Upper lobe of right lung (tissue), 1 donor: Measurements from ENCODE around the gene TNPO2. TPM values are rescaled to one million over a fixed set of nuclear protein-coding genes. Genes with fewer than 3 reads are reported as not detected.

Experiments used
- ATAC-seq: fragments of 200-7000 bp; cut with Tn5 transposase; one replicate; pipeline ENCODE4 v1.9.1; 2020; ENCODE audit warnings: mild to moderate bottlenecking, moderate library complexity
- DNase-seq: peaks from one replicate; pipeline ENCODE4 v3.0.0-alpha.2; 2020
- H3K27ac ChIP-seq: fragments of 200-600 bp; one replicate; pipeline ENCODE4 v1.8.0; 2022
- H3K27me3 ChIP-seq: fragments of 200-600 bp; one replicate; pipeline ENCODE4 v1.8.0; 2022; ENCODE audit warnings: mild to moderate bottlenecking
- H3K36me3 ChIP-seq: fragments of 200-600 bp; one replicate; pipeline ENCODE4 v1.8.0; 2022
- H3K4me1 ChIP-seq: fragments of 200-600 bp; one replicate; pipeline ENCODE4 v1.8.0; 2022
- H3K4me3 ChIP-seq: fragments of 200-600 bp; one replicate; pipeline ENCODE4 v1.8.0; 2022; ENCODE audit warnings: mild to moderate bottlenecking
- H3K9me3 ChIP-seq: fragments of 200-600 bp; one replicate; pipeline ENCODE4 v1.8.0; 2022
- intact Hi-C: fragments of 100-400 bp; cut with DNase I; formaldehyde crosslinking; loops from one replicate; pipeline ENCODE4 v1.11.0; 2022
- total RNA-seq: library from RNA; stranded (reverse); fragmentation: NEBNext Ultra II Directional; extraction: Animal tissue kit (Norgen Biotek cat#: 25700); gene quantifications from one replicate; pipeline ENCODE4 v1.2.1, GENCODE V29; 2021
- TF ChIP-seq, protein P1 (sequence below): fragments of 200-600 bp; IDR thresholded peaks from one replicate; pipeline ENCODE4 v1.8.0; 2022; ENCODE audit warnings: antibody characterized with exemption
- donor health status: DM: no; HTN: yes; CAD: no; lungs with severe emphysema.

TNPO2 gene
- total RNA-seq, 1 donor from 2014 or later, result 49.0 TPM

DNA sequence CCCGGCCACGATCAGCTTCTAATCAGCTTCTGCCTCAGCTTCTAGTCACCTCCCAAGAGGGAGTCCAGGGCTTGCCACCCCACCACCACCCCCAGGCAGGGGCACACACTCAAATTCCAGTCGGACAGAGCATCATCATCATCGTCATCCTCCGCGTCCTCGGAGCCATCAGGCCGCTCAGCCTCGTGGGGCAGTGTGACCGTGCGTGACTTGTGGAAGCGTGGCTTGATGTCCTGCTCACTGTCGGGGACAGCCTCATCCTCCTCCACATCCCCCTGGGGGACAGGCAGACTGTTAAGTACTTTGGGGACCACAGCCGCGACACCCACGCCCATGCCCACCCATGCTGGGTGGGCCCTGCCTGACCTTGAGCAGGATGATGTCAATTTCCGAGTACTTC lies 12.5 kb downstream of the TNPO2 start:
- TF ChIP-seq, protein P1, sequence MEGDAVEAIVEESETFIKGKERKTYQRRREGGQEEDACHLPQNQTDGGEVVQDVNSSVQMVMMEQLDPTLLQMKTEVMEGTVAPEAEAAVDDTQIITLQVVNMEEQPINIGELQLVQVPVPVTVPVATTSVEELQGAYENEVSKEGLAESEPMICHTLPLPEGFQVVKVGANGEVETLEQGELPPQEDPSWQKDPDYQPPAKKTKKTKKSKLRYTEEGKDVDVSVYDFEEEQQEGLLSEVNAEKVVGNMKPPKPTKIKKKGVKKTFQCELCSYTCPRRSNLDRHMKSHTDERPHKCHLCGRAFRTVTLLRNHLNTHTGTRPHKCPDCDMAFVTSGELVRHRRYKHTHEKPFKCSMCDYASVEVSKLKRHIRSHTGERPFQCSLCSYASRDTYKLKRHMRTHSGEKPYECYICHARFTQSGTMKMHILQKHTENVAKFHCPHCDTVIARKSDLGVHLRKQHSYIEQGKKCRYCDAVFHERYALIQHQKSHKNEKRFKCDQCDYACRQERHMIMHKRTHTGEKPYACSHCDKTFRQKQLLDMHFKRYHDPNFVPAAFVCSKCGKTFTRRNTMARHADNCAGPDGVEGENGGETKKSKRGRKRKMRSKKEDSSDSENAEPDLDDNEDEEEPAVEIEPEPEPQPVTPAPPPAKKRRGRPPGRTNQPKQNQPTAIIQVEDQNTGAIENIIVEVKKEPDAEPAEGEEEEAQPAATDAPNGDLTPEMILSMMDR, result no peak
- Histone ChIP-seq H3K27ac (no peak overlapping the region), H3K36me3 (peaks cover 91% of the 10 kb centered on the region), H3K4me3 (no peak overlapping the region), H3K9me3 (no peaks in the 10 kb centered on the region), H3K4me1 (no peaks in the 10 kb centered on the region), H3K27me3 (no peaks in the 10 kb centered on the region)
- ATAC-seq (no peak), DNase-seq (no peak)
- intact Hi-C loops, result no loop called here

DNA sequence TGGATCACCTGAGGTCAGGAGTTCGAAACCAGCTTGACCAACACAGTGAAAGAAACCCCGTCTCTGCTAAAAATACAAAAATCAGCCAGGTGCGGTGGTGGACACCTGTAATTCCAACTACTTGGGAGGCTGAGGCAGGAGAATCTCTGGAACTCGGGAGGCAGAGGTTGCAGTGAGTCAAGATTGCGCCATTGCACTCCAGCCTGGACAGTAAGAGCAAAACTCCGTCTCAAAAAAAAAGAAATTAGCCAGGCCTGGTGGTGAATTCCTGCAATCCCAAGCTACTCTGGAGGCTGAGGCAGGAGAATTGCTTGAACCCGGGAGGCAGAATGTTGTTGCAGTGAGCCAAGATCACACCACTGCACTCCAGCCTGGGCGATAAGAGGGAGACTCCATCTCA lies 15.1 kb downstream of the TNPO2 start:
- Histone ChIP-seq H3K27ac (no peak overlapping the region), H3K9me3 (no peaks in the 10 kb centered on the region), H3K4me3 (no peak overlapping the region), H3K4me1 (no peaks in the 10 kb centered on the region), H3K27me3 (no peaks in the 10 kb centered on the region), H3K36me3 (peaks cover 94% of the 10 kb centered on the region)
- no peak for DNase-seq
- intact Hi-C loops, result no loop called here
- no peak for ATAC-seq
- TF ChIP-seq, protein P1, result no peak

DNA sequence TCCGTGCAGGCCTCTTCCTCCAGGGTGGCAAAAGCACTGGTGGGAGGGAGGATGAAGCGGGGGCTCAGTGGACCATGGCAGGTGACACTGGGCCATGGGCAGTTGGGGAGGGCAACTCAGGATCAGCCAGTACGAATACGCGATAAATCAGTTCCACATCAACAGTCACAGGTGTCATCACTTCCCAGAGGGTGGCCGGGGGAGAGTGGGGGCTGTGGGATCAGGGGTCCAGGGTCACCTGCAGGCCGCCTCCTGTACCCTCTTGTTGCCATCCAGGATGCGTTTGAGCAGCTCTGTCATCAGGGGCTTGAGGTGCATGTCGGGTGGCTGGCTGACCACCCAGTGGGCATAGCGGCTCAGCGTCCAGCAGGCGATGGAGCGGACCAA lies 17.4 kb downstream of the TNPO2 start:
- ATAC-seq (no peak), DNase-seq (no peak)
- H3K27ac ChIP-seq, result no peak overlapping the region
- H3K27me3 ChIP-seq, result no peaks in the 10 kb centered on the region
- H3K9me3 ChIP-seq, result no peaks in the 10 kb centered on the region
- H3K4me3 ChIP-seq, result no peak overlapping the region
- intact Hi-C loops, result no loop called here
- TF ChIP-seq, protein P1, result no peak
- peaks cover 98% of the 10 kb centered on the region for H3K36me3 ChIP-seq
- no peaks in the 10 kb centered on the region for H3K4me1 ChIP-seq

DNA sequence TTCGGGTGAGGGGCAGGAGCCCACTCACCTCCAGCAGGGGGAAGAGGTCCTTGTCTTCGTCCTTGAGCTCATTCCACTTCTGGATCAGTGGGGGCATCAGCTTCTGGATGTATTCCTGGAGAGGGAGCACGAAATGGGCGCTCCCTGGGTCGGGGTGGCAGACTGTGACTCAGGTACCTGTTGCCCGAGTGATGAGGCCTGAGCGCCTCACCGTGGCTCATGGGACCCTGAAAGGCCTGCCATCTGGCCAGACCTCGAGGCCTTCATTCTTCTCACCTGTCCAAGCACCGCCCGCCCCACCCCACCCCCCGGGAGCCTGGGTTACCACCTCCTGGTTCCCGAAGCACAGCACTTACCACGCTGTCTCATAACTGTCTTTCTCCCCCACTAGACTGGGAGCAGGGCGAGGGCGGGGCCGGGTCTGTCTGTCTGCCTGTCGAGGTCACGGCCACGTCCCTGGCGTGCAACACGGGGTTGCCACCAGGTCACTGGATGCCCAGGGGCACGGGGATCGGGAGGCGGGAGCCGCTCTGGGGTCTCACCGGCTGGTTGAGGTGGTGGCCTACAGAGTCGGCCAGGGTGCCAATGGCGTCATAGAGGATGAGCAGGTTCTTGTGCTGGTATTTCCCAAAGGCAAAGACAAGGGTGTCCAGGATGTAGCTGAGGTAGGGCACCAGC lies 17.9 kb downstream of the TNPO2 start:
- DNase-seq, result no peak
- Histone ChIP-seq H3K4me3 (no peak overlapping the region), H3K36me3 (peaks cover 98% of the 10 kb centered on the region), H3K9me3 (no peaks in the 10 kb centered on the region), H3K27ac (no peak overlapping the region), H3K27me3 (no peaks in the 10 kb centered on the region), H3K4me1 (no peaks in the 10 kb centered on the region)
- no peak for ATAC-seq
- TF ChIP-seq, protein P1, result no peak
- intact Hi-C loops, result no loop called here

DNA sequence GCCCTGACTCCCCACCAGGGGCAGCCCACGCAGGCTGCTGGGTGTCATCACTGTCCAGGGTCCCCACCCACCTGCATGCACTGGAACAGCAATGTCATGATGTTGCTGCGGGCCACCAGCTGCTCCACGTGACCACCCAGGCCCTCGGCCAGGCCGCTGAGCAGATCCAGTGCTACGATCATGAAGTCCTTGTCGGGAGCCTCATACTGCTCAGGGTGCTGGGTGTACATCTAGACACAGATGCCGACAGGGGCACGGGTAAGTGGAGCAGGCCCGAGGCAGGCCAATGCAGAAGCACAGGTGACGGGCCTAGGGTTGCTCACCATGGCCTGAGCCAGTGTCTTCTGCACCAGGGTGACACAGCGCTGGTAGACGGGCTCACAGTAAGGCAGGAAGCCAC lies 18.6 kb downstream of the TNPO2 start:
- no peak for ATAC-seq
- TF ChIP-seq, protein P1, result no peak
- Histone ChIP-seq H3K4me1 (no peaks in the 10 kb centered on the region), H3K27ac (no peak overlapping the region), H3K27me3 (no peaks in the 10 kb centered on the region), H3K9me3 (no peaks in the 10 kb centered on the region), H3K36me3 (peaks cover 96% of the 10 kb centered on the region), H3K4me3 (no peak overlapping the region)
- intact Hi-C loops, result no loop called here
- DNase-seq, result no peak

DNA sequence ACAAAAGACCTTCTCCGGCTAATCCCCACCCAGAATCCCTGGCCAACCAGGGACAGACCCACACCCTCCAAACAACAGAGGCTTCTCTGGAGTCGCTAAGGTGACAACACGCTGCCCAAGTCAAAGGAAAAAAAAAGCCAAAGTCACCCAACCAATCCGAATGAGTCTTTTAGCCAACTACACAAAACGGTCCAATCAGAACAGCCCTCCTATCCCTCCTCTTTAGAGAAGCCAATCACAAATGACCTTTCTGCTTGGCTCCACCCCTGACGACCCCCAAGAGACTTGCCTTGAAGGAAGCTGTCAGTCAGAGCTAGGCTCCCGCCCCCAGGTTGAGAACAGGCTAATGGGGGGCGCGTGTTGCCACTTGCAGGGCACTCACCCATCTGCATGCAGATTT lies 20.7 kb downstream of the TNPO2 start:
- Histone ChIP-seq H3K9me3 (no peaks in the 10 kb centered on the region), H3K36me3 (peaks cover 83% of the 10 kb centered on the region), H3K4me3 (no peak overlapping the region), H3K4me1 (no peaks in the 10 kb centered on the region), H3K27ac (no peak overlapping the region), H3K27me3 (no peaks in the 10 kb centered on the region)
- DNase-seq (no peak), ATAC-seq (no peak)
- intact Hi-C loops, result no loop called here
- TF ChIP-seq, protein P1, result no peak
